GM18499 (cell line): ENCODE data around the gene C2orf69.

ENCODE experiments used
- ATAC-seq: cut with Tn5 transposase; IDR thresholded peaks from one replicate; pipeline ENCODE4 v1.9.1; 2021; ENCODE audit warnings: moderate number of reproducible peaks; ENCODE audit not compliant: insufficient read depth, unreplicated experiment

Gene C2orf69

GRCh38 chr2:199962203-199962602 is 51.1 kb downstream of the C2orf69 start:
- no peak for ATAC-seq

DNA sequence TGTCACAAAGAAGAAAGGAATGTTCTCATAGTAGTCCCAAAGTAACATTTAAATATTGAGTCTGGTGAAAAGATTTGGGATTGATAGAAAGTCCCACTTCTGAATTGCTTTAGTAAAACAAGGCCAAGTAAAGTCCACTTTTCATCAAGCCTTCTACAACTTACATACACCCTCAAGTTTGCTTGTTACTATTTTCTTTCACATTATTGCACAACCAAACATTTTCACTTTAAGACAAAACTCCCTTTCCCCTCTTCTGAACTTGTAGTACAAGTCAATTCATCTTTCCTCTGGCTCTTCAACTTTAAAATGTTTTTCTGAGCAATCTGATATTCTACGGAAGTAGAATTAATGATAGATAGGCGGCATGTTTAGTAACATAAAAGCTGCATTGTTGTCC is 55.3 kb downstream of the C2orf69 start:
- no peak for ATAC-seq

GRCh38 chr2:199966976-199967375 is 55.9 kb downstream of the C2orf69 start:
- no peak for ATAC-seq

GRCh38 chr2:199968126-199968525 is 57.0 kb downstream of the C2orf69 start:
- no peak for ATAC-seq

DNA sequence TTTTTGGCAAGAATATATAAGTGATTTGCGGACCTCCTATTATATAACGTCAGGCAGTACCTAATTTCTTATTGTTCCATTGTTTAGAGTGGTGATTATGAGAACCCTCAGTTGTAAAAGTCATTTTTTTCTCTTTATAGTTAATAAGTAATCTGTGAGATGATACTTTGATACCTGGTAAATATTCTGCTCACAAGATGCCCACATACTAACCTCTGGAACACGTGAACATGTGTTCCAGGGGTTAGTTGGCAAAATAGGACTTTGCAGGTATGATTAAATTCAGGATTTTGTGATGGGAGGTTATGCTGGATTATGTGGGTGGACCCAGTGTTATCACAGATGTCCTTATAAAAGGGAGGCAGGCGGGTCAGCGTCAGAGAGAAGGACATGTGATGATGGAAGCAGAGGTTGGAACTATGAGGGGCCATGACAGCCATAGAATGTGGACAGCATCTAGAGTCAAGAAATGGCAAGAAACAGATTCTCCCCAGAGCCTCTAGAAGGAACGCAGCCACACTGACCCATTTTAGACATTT is 61.1 kb downstream of the C2orf69 start:
- ATAC-seq: no peak

- no peak for ATAC-seq
These were observed 62.6 kb downstream of the C2orf69 start for GRCh38 chr2:199973703-199974102.

DNA sequence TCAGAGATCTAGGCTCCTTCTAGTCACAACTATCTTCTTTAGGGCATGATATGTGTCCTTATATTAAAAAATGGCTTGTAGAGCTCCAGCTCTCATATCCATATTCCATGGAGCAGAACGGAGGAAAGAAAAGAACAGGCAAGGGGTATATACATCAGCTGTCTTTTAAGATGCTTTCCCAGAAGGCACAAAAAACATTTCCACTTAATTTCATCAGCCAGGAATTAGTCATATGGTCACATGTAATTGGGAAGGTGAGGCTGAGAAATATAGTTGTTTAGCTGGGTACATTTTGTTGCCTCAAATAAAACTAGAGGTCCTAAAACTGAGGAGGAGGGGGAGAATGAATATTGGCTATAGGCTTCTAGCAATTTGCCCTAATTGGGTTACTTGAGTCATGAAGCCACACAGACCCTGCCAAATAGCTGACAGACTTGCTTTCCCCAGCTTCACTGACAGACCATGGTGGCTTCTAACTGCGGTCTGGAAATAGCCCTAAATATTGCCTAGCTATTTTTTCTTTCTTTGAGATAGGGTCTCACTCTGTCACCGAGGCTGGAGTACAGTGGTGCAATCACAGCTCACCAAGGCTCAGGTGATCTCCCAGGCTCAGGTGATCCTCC is 64.3 kb downstream of the C2orf69 start:
- ATAC-seq: no peak
